Measurements from ENCODE around the gene CDS2. TPM values are rescaled to one million over a fixed set of nuclear protein-coding genes. Genes with fewer than 3 reads are reported as not detected.

The CDS2 gene
- total RNA-seq, 3 donors from 2014 or later (not counting 1 experiment from before 2014, with no cell fraction given), result 45.6 to 54.7 (median 53.8) TPM

- Histone ChIP-seq H3K9me3 (ENCODE audit: control insufficient read depth, insufficient read depth, low read length) (no peaks in the 10 kb centered on the region), H3K27me3 (ENCODE audit: control insufficient read depth, insufficient read depth, low read length) (no peaks in the 10 kb centered on the region), H3K4me1 (ENCODE audit: control insufficient read depth, insufficient read depth, low read length) (peaks cover 15% of the 10 kb centered on the region), H3K4me3 (ENCODE audit: low read length) (peak overlapping the region; percentile 98), H3K36me3 (ENCODE audit: control insufficient read depth, insufficient read depth, low read length) (peaks cover 34% of the 10 kb centered on the region), H3K27ac (ENCODE audit: low read length) (peak overlapping the region; percentile 91)
- no peak for TF ChIP-seq CTCF (IDR thresholded peaks at IDR 0.05)
- H3K4me3 Mint-ChIP-seq, result peak overlapping the region; percentile 92
- WGBS (ENCODE audit: insufficient coverage), result 0% methylated on average over 21 of the region's 21 CpGs
- DNase-seq (no peak), ATAC-seq (no peak)
- no peaks in the 10 kb centered on the region for H3K27me3 Mint-ChIP-seq (ENCODE audit: low read depth in 2 of 2)
- peaks cover 7% of the 10 kb centered on the region for H3K36me3 Mint-ChIP-seq
- H3K4me1 Mint-ChIP-seq, result peaks cover 10 to 25% of the 10 kb centered on the region in 2 donors
- H3K9me3 Mint-ChIP-seq, result no peaks in the 10 kb centered on the region
- peak overlapping the region; percentile 89 to 92 for H3K27ac Mint-ChIP-seq
- intact Hi-C loops (cut with micrococcal nuclease), result loop anchor here (5.0 kb wide), 1 partner anchor 307 kb away; no protein-coding TSS in a partner anchor
These were observed 7.7 kb upstream of the CDS2 start for GRCh38 chr20:5119143-5119434.

- Mint-ChIP-seq H3K9me3 (no peaks in the 10 kb centered on the region), H3K27ac (peak within 1 kb of the TSS; percentile 89 to 92), H3K4me3 (peak within 1 kb of the TSS; percentile 92), H3K4me1 (peaks cover 10 to 25% of the 10 kb centered on the region in 2 donors), H3K27me3 (ENCODE audit: low read depth in 2 of 2) (no peaks in the 10 kb centered on the region), H3K36me3 (peaks cover 7% of the 10 kb centered on the region)
- Histone ChIP-seq H3K4me3 (ENCODE audit: low read length) (peak within 1 kb of the TSS; percentile 98), H3K36me3 (ENCODE audit: control insufficient read depth, insufficient read depth, low read length) (peaks cover 29% of the 10 kb centered on the region), H3K27me3 (ENCODE audit: control insufficient read depth, insufficient read depth, low read length) (no peaks in the 10 kb centered on the region), H3K27ac (ENCODE audit: low read length) (peak within 1 kb of the TSS; percentile 91), H3K4me1 (ENCODE audit: control insufficient read depth, insufficient read depth, low read length) (peaks cover 15% of the 10 kb centered on the region), H3K9me3 (ENCODE audit: control insufficient read depth, insufficient read depth, low read length) (no peaks in the 10 kb centered on the region)
- peak; percentile 93 to 98 for DNase-seq
- peak; percentile 91 to 99 (median 93) for ATAC-seq
- TF ChIP-seq CTCF (IDR thresholded peaks at IDR 0.05), result no peak
- intact Hi-C loops (cut with micrococcal nuclease), result loop anchor here (5.0 kb wide), 1 partner anchor 307 kb away; no protein-coding TSS in a partner anchor
- WGBS (ENCODE audit: insufficient coverage), result under 1% methylated on average over 71 of the region's 71 CpGs
These were observed 7.2 kb upstream of the CDS2 start, which contains the start of gene PCNA for GRCh38 chr20:5119435-5120184. Gene PCNA (minus strand): TSS chr20:5119958. CDS start chr20:5119798, 160 bp downstream.

- Histone ChIP-seq H3K36me3 (ENCODE audit: control insufficient read depth, insufficient read depth, low read length) (peaks cover 24% of the 10 kb centered on the region), H3K27me3 (ENCODE audit: control insufficient read depth, insufficient read depth, low read length) (no peaks in the 10 kb centered on the region), H3K27ac (ENCODE audit: low read length) (peak overlapping the region; percentile 91), H3K9me3 (ENCODE audit: control insufficient read depth, insufficient read depth, low read length) (no peaks in the 10 kb centered on the region), H3K4me3 (ENCODE audit: low read length) (peak overlapping the region; percentile 98), H3K4me1 (ENCODE audit: control insufficient read depth, insufficient read depth, low read length) (peaks cover 15% of the 10 kb centered on the region)
- H3K36me3 Mint-ChIP-seq, result peaks cover 4% of the 10 kb centered on the region
- H3K4me3 Mint-ChIP-seq, result peak overlapping the region; percentile 92
- WGBS (ENCODE audit: insufficient coverage), result under 1% methylated on average over 9 of the region's 9 CpGs
- no peak for TF ChIP-seq CTCF (IDR thresholded peaks at IDR 0.05)
- no peaks in the 10 kb centered on the region for H3K9me3 Mint-ChIP-seq
- peak overlapping the region; percentile 89 to 92 for H3K27ac Mint-ChIP-seq
- no peak for DNase-seq
- H3K27me3 Mint-ChIP-seq (ENCODE audit: low read depth in 2 of 2), result no peaks in the 10 kb centered on the region
- H3K4me1 Mint-ChIP-seq, result peaks cover 10 to 25% of the 10 kb centered on the region in 2 donors
- ATAC-seq, result no peak
- intact Hi-C loops (cut with micrococcal nuclease), result no loop called here
These were observed 6.7 kb upstream of the CDS2 start for GRCh38 chr20:5120185-5120476.

- TF ChIP-seq CTCF (IDR thresholded peaks at IDR 0.05), result no peak
- H3K4me1 Mint-ChIP-seq, result peaks cover 15 to 39% of the 10 kb centered on the region in 2 donors
- Histone ChIP-seq H3K4me3 (ENCODE audit: low read length) (no peak overlapping the region), H3K36me3 (ENCODE audit: control insufficient read depth, insufficient read depth, low read length) (no peaks in the 10 kb centered on the region), H3K4me1 (ENCODE audit: control insufficient read depth, insufficient read depth, low read length) (peaks cover 29% of the 10 kb centered on the region), H3K27me3 (ENCODE audit: control insufficient read depth, insufficient read depth, low read length) (no peaks in the 10 kb centered on the region), H3K9me3 (ENCODE audit: control insufficient read depth, insufficient read depth, low read length) (no peaks in the 10 kb centered on the region), H3K27ac (ENCODE audit: low read length) (no peak overlapping the region)
- ATAC-seq (no peak), DNase-seq (no peak)
- no peaks in the 10 kb centered on the region for H3K36me3 Mint-ChIP-seq
- no peak overlapping the region for H3K27ac Mint-ChIP-seq
- H3K27me3 Mint-ChIP-seq (ENCODE audit: low read depth in 2 of 2), result no peaks in the 10 kb centered on the region
- 89% methylated on average over 1 of the region's 1 CpG for WGBS (ENCODE audit: insufficient coverage)
- no peak overlapping the region for H3K4me3 Mint-ChIP-seq
- no peaks in the 10 kb centered on the region for H3K9me3 Mint-ChIP-seq
- intact Hi-C loops (cut with micrococcal nuclease), result no loop called here
These were observed 3.9 kb upstream of the CDS2 start for GRCh38 chr20:5122873-5123260.
